Medulla oblongata (tissue), 1 donor: ENCODE measurements around the gene DSTN.

Experiments
- DNase-seq: peaks from one replicate; pipeline ENCODE4 v3.0.0-alpha.2; 2015; ENCODE audit errors: extremely low spot score

Gene DSTN

DNA sequence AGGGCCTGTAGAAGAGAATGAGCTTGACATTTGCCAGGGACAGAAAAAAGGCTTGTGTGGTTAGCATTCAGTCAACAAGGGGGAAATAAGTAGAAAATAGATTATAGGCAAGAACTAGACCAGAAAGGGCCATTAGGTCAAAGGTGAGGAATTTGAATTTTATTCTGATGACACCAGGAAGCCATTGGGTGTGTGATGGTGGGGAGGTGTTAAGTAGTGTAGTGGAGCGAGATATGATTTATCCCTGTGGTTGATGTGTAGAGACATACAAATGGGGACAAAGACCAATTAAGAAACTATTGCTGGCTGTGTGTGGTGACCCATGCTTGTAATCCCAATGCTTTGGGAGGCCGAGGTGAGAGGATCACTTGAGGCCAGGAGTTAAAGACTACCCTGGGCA lies 11.0 kb downstream of the DSTN start:
- no peak for DNase-seq

DNA sequence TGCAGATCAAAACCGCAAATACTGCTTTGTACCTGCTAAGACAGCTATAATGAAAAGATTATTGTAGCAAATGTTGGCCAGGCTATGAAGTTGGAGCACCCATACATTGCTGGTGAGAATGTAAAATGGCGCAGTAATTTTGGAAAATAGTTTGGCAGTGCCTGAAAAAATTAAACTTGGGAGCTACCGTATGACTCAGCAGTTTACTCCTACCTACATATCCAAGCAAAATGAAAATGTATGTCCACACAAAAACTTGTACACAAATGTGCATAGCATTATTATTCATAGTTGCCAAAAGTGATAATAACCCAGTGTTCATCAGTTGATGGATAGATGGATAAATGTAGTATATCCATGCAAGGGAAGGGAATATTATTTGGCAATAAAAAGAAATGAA lies 13.3 kb downstream of the DSTN start:
- DNase-seq: no peak

DNA sequence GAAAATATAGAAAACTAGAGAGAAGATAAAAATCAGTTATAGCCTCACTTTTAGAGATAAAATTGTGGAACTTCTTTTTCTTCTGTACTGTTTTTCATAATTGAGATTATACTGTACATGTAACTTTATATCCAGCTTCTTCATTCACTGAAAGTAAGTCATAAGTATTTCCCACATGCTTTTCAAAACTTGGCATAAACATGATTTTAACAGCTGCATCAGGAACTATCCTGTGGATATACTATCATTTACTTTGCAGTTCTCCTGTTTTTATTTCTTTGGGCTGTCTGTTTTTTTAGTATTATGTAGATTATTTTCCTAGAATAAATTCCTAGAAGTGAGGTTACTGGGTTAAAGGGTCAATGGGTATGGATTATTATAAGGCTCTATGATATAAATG lies 14.8 kb downstream of the DSTN start:
- DNase-seq: no peak

DNA sequence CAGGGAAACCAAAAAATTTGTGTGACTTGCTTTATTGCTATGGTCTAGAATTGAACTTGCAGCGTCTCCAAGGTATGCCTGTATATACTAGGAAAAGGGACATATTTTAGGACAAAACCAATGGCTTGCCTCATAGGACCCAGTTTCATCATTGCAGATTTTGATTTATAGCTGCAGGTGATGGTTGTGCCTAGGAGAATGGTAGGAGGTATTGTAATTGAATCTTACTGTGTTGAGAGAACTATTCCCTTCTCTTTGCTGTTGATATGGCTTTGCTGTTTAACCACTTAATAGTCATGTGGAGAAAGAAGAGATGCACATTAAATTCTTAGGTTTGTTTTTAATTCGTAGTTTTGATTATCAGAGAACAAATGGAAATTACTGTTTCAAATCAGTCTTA lies 16.4 kb downstream of the DSTN start:
- DNase-seq: no peak

DNA sequence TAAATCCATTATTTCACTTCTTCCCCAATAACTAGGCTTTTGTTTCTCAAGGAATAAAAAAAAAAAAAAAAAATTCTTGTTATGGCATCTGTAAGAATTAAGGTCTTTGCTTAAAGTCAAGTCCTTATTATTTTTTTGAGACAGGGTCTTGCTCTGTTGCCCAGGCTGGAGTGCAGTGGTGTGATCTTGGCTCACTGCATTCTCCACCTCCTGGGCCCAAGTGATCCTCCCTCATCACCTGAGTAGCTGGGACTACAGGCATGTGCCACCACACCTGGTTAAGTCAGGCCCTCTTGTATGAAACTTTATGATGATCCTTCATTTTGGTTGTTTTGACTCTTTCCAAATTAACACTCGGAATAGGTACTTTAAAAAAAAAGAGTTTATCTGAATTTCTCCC lies 17.3 kb downstream of the DSTN start:
- no peak for DNase-seq

DNA sequence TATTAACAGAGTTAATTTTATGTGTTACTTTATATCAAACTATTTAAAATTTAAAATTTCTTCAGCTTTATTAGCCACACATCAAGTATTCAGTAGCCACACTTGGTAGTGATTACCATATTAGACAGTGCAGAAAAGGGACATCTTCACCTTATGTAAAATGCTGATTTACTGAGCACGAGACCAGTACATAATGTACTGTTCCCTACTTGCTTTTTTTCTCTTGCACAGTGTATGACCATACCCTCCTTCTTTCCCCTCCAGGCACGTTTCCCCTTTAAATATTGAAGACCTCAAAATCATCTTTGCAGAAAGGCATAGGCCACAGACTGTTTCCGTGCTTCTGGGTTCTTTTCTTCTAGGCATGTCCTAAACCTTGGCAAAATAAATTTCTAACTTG lies 17.9 kb downstream of the DSTN start:
- no peak for DNase-seq

DNA sequence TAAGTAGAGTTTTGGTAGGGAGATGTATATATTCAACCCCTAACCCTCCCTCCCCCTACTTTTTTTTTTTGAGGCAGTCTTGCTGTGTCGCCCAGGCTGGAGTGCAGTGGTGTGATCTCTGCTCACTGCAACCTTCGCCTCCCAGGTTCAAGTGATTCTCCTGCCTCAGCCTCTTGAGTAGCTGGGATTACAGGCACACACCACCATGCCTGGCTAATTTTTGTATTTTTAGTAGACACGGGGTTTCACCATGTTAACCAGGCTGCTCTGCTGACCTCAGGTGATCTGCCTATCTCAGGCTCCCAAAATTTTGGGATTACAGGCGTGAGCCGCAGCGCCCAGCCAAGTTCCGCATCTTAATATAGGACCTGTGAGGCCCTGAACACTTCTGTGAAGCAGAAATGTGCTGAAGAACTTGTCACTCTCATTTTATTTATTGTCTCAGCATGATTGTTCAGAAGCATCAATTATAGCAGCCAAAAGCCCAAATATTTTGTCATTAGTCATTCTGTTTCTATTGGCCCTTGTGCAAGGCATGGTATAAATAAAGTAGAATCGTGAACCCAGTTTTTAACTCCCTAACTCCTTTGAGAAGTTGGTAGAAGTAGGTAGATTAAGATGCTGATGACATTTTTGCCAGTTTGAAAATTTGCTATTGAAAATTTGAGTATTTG lies 19.4 kb downstream of the DSTN start:
- no peak for DNase-seq

DNA sequence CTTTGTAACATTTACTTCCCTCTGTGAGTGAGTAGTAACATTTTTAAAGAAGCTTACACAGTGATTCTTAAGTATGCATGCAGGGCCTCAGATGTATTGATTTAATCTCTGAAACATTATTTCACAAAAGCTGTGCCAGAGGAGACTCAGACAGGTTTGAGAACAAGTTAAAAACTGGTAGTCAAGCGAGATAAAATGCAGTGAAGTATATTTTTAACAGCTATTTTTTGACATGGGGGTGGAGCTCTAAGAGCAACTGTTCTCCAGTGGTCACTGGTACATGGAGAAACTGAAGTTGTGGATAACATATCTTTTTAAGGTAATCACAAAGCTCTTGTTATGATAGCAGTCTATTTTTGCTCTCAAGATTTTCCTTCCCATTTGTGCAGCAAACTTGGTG lies 20.4 kb downstream of the DSTN start:
- no peak for DNase-seq

DNA sequence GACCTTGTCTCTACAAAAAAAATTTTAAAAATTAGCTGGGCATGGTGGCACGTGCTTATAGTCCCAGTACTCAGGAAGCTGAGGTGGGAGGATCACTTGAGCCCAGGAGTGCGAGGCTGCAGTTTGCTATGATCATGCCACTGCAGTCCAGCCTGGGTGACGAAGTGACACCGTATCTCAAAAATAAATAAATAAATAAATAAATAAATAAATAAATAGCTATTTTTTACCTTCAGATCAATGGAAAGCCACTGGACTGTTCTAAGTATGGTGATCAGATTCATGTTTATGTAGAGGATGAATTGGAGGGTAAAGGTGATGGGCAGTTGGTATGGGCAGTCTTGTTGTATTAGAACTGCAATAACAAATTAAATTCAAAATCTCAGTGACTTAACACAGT lies 24.0 kb downstream of the DSTN start:
- DNase-seq: no peak

DNA sequence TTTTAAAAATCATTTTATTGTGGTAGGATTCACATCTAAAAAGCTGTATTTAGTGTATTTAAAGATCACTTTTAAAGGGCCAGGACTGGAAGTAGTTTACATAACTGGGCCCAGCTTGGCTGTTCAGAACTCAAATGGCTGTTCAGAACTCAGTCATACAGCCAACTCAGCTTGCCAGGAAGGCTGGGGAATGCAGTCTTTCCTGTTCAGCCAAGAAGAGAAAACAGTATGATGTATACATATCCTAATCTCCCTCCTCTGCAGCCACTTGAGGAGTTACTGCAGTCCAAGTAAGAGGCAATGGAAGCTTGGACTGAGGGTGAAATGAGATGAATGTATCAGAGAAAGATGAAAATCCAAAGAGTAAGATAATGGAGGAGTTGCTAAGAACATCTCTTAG lies 24.6 kb downstream of the DSTN start:
- DNase-seq: no peak

DNA sequence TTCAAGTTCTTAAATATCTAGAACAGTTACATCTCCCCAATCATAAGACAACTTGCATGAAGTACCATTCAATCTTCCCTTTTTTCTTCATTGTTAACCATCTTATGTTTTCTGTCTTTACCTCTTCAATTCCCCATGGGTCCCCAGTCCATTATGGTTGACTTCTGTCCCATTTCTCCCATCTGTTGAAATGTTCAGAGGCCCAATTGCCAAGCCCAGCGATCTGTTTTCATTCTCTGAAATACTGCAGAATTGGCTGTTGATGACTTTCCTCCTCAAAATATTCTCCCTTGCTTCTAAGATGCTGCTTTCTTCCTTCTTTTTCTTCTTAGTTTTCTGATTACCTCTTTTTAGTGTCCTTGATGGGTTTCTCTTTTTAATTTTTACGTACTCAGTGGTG lies 26.0 kb downstream of the DSTN start:
- DNase-seq: no peak

DNA sequence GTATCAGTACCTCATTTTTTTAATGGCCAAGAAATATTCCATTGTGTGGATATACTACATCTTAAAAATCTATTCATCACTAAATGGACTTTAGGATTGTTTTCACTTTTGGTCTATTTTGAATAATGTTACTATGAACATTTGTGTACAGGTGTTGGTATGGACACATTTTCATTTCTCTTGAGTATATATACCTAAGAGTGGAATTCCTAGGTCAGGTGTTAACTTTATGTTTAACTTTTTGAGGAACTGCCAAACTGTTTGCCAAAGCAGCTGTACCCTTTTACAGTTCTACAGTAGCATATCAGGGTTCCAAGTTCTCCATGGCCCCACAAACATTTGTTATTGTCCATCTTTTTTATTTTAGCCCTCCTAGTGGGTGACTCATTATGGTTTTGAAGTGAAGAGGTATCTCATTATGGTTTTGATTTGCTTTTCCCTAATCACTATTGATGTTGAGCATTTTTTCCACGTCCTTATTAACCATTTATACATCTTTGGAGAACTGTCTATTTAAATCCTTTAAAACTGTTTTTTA lies 28.2 kb downstream of the DSTN start:
- DNase-seq: no peak

DNA sequence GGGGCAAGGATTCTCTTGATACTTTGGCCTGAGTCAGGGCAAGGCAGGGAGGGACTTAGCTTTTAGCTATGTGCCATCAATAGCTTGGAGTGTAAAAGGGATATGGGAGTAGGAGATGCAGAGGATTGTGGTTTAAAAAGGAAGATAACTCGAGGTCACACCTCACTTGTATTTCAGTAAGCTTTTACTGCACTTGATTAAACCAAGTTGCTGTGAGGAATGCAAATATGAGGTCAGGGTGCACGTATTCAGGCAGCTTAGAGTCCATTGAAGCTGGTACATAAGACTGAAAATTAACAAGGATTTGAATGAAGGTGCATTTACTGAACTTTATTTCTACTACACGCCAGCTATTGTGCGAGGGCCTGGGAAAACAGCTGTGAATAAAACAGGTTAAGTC lies 32.1 kb downstream of the DSTN start:
- no peak for DNase-seq

DNA sequence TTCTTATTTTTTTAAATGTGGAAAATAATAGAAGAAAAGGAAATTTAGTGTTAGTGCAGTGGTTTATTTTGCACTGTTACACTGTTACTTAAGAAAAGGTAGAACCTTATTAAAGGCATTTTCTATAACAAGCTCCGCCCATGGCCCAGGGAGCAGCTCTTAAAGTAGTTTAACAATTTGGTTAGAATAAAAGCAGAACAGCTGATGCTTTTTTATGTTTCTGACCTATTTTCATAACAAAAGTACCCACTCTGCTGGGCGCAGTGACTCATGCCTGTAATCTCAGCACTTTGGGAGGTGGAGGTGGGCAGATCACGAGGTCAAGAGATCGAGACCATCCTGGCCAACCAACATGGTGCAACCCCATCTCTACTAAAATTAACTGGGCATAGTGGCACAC lies 32.6 kb downstream of the DSTN start:
- no peak for DNase-seq

DNA sequence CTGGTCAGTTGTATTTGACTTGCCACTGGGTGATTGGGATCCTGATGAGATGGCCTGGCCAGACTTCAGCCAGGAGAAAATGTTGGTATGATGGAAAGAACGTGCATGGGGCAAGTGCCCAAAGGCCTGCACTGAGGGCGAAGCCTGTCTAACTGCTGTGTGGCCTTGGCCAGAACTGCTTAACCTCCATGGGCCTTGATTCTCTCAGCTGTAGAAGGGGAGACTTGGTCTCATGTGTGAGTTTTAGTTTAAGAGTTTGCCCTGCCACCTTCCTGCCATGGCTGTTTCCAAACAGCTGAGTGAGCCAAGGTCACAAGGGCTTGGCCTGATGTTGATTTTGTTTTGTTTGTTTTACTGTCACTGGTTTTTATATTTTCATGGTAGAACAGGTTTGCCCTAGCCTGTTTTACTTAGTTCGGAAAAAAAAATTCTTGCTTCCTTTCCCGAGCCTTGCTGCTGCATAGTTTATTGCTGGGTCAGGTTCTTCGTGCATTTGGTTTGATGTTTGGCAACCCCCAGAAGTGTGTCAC lies 35.3 kb downstream of the DSTN start:
- no peak for DNase-seq

DNA sequence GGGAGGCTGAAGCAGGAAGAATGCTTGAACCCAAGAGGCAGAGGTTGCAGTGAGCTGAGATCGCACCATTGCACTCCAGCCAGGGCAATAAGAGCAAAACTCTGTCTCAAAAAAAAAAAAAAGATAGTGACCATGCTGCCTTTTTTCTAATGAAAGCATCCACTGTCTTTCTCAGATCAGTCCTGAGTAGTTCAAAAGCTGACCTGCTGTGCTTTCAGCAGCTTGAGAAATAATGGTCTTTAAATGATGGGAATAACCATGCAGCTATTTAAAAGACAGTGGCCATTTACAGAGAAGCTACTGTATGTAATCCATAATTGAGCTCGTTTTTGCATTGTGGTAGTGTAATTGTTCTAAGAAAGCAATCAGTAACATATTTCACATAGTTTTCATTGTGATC lies 36.1 kb downstream of the DSTN start:
- no peak for DNase-seq

DNA sequence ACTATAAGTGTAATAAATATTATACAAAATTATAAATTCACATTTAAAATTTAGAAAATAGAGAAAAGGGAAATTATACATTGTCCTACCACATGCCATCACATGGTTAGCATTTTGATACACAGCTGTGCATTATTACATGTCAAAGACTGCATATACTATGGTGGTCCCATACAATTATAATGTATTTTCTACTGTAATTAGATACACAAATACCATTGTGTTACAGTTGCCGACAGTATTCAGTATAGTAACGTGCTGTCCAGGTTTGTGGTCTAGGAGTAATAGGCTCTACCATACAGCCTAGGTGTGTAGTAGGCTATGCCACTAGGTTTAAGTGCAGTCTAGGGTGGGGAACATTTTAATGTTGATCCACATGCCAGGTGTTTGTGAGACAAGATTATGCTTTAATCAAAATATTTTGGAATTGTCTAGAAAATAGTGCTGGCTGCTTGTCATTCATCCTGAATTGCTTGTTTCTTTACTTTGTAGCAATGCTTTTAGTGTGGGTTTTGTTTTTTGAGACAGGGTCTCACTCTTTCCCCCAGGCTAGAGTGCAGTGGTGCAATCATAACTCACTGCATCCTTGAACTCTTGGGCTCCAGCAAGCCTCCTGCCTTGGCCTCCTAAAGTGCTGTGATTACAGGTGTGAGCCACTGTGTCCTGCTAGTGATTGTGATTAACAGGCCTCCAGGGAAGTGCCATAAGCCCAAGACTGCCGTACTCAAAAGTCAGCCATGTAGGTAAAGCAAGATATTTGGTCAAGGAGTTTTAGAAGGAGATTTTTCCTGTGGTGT lies 39.0 kb downstream of the DSTN start:
- no peak for DNase-seq

DNA sequence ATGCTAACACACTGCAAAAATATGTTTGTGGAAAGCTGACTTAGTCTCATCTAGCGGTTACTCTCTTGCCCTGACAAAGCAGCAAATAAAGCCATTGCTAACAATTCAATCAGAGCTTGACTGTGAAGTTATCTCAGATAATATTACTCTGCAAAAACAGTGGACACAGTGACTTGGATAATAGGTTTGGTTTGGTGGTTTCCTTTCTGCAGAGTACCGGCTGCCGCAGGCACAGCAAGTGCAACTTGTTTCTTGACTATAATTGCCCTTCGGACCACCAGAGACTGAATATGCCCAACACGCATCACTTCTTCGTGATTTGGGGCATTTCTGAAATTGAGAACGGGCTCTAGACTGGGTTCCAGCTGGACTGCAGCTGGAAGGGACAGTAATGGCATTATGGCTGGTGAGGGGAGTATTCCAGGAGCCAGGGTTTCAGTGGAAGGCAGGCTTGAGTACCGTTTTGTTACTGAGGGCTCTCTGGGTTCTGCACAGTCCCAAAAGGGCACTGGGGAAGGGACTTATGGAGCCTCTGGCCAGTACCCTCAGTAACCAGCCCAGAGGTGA lies 40.0 kb downstream of the DSTN start:
- no peak for DNase-seq

DNA sequence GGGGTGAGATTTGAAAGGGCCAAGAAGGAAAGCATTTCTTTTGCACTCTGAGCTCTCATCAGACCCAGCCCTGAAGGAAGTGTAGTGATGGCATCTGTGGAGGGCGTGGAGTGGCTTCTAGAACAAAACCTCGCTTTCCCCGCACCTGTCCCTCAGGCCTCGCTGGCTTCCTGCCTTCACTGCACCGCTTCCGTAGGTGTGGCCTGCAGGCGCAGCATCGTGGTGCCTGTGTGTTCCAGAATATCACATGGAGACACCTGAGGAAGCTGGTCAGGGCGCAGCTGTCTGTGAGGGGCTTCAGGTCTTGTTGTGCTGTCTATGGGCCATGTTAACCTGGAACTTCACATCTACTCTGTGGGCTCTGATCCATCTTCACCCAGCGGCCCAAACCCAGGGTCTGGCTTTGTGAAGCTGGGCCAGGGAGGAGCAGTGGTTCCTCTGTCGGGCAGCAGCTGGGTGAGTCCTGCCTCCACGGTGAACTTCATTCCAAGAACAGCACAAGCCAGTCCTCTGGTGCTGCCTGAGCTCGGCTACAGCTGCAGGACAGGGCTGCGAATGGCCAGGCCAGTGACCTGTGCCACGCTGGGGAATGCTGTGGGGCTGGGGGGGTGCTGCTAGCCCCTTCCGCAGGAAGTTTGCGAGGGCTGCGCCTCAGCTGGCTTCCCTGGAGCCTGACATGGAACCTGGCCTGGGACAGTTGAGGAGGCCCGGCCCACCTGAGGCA lies 40.9 kb downstream of the DSTN start:
- no peak for DNase-seq

DNA sequence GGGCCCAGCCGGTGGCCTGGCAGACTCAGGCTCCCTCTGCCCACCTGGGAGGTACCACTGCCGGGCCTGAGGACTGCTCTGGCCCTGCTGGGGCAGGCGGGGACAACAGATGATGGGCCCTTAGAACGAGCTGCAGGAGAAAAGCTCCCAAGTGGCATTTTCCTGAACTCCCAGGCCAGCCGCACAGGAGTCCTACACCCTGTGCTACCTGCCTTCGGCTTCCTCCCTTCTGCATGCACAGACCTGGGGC lies 41.3 kb downstream of the DSTN start:
- DNase-seq: no peak

DNA sequence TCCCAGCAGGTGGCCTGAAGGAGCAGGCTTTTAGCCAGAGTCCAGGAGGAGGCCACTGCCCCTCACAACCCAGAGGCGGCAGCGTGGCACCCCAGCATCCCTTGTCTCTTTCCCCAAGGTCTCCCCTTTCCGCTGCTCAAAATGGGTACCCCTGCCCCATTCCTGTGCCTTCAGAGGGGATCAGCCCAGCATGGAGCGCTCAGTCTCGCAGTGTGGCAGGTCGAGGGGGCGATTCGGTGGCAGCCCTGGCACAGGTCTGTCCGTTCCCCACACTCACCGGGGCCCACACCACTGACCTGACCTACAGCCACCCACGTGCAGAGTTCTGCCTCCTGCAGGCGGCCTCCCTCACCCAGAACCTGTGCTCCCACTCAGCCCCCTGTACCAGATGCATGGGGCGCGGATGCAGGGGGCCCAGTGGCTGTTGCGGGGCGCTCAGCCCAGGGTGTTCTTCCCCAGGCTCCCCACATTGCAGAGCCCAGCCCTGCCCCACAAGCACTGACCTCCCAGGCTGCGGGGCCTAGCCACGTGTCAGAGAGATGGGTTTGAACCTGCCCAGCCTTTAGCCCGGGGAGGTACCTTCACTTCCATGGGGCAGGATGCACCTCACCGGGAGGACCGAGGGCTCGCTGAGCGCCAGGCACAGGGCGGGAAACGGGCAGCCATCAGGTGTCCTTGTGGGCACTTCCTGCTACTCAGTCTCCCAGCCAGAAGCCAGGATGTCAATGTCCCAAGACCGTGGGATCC lies 41.8 kb downstream of the DSTN start:
- no peak for DNase-seq
